A673 (cell line): Measurements from ENCODE around the gene ATP10D. TPM values are rescaled to one million over a fixed set of nuclear protein-coding genes. Genes with fewer than 3 reads are reported as not detected.

Experiments used
- BruUV-seq: library from RNA; stranded (reverse); fragments of 400-500 nt; replicated peaks from 2 replicates; lab custom pipeline; 2021; lab: Mats Ljungman, UMichigan
- CTCF ChIA-PET: fragments of 300-600 bp; sonication (Branson Sonifier 250); formaldehyde crosslinking; loops from one replicate; lab custom pipeline; 2022; ENCODE audit warnings: antibody characterized with exemption; lab: Charles Lee
- POLR2A ChIA-PET: fragments of 300-600 bp; sonication (Branson Sonifier 250); formaldehyde crosslinking; loops from one replicate; lab custom pipeline; 2022; ENCODE audit warnings: antibody characterized with exemption; ENCODE audit not compliant: low non-redundant PET; lab: Charles Lee
- DNase-seq: peaks from one replicate; pipeline ENCODE4 v3.0.0-alpha.2; 2015; ENCODE audit warnings: low spot score
- H3K27ac ChIP-seq: fragments of 200-600 bp; sonication (generic); 2 replicates; pipeline ENCODE4 v1.5.1; 2016; ENCODE audit warnings: mixed run types, low read depth, mild to moderate bottlenecking, mixed read lengths, antibody characterized with exemption, low read length; ENCODE audit not compliant: poor library complexity, severe bottlenecking
- H3K27me3 ChIP-seq: fragments of 200-600 bp; sonication (generic); replicated peaks from 2 replicates; pipeline ENCODE4 v1.6.1; 2017; ENCODE audit warnings: mixed run types, low read depth, mild to moderate bottlenecking, mixed read lengths, antibody characterized with exemption, low read length; ENCODE audit not compliant: insufficient read depth, poor library complexity
- H3K36me3 ChIP-seq: fragments of 200-600 bp; sonication (generic); 2 replicates; pipeline ENCODE4 v1.6.1; 2016; ENCODE audit warnings: mixed run types, mild to moderate bottlenecking, mixed read lengths, antibody characterized with exemption, low read length; ENCODE audit not compliant: insufficient read depth, poor library complexity, severe bottlenecking
- H3K4me1 ChIP-seq: fragments of 200-600 bp; sonication (generic); 2 replicates; pipeline ENCODE4 v1.6.1; 2017; ENCODE audit warnings: mixed run types, mild to moderate bottlenecking, mixed read lengths, antibody characterized with exemption, low read length; ENCODE audit not compliant: insufficient read depth, poor library complexity, severe bottlenecking
- H3K4me3 ChIP-seq: fragments of 200-600 bp; sonication (generic); 2 replicates; pipeline ENCODE4 v1.5.1; 2016; ENCODE audit warnings: low read depth, mixed run types, mild to moderate bottlenecking, mixed read lengths, low read length; ENCODE audit not compliant: poor library complexity, severe bottlenecking
- H3K9me3 ChIP-seq: fragments of 200-600 bp; sonication (generic); 2 replicates; pipeline ENCODE4 v1.6.1; 2016; ENCODE audit warnings: mixed run types, low read depth, mild to moderate bottlenecking, mixed read lengths, antibody characterized with exemption, low read length; ENCODE audit not compliant: poor library complexity, severe bottlenecking
- CTCF ChIP-seq: fragments of 300-800, 200-600 bp; sonication (generic); conservative IDR thresholded peaks from 2 replicates; pipeline ENCODE4 v1.5.1; 2017; ENCODE audit warnings: low read depth, mild to moderate bottlenecking, antibody characterized with exemption, low read length, moderate library complexity, mixed read lengths
- EZH2 ChIP-seq: fragments of 200-600 bp; sonication (generic); IDR thresholded peaks from 2 replicates; pipeline ENCODE4 v1.6.1; 2017; ENCODE audit warnings: borderline replicate concordance, low read depth, mild to moderate bottlenecking, mixed read lengths, antibody characterized with exemption, low read length; ENCODE audit not compliant: poor library complexity, severe bottlenecking
- intact Hi-C: fragments of 100-400 bp; cut with micrococcal nuclease; formaldehyde crosslinking; loops from one replicate; pipeline ENCODE4 v1.10.0; 2022; ENCODE audit not compliant: unreplicated experiment
- total RNA-seq: library from RNA; stranded (reverse); gene quantifications from 2 replicates; pipeline ENCODE4 v1.2.3, GENCODE V29; 2021

ATP10D gene
- total RNA-seq, 1 experiment from 2014 or later: 16.1 TPM

GRCh38 chr4:47598320-47598719 lies 113.2 kb downstream of the ATP10D start:
- DNase-seq: no peak
- Histone ChIP-seq H3K27ac (no peak overlapping the region), H3K4me1 (no peaks in the 10 kb centered on the region), H3K9me3 (no peaks in the 10 kb centered on the region), H3K27me3 (no peaks in the 10 kb centered on the region), H3K36me3 (no peaks in the 10 kb centered on the region), H3K4me3 (no peak overlapping the region)
- POLR2A ChIA-PET: no interaction called here
- intact Hi-C loops: no loop called here
- BruUV-seq: no TSS peak
- CTCF ChIA-PET: no interaction called here
- TF ChIP-seq CTCF (no peak), EZH2 (no peak)

- H3K27ac ChIP-seq: no peak overlapping the region
- H3K36me3 ChIP-seq: no peaks in the 10 kb centered on the region
- BruUV-seq: no TSS peak
- H3K4me3 ChIP-seq: no peak overlapping the region
- intact Hi-C loops: no loop called here
- H3K4me1 ChIP-seq: no peaks in the 10 kb centered on the region
- ChIA-PET CTCF (no interaction called here), POLR2A (no interaction called here)
- no peak for DNase-seq
- H3K9me3 ChIP-seq: no peaks in the 10 kb centered on the region
- H3K27me3 ChIP-seq: no peaks in the 10 kb centered on the region
- TF ChIP-seq EZH2 (no peak), CTCF (no peak)
Measured at GRCh38 chr4:47598896-47599295, 113.8 kb downstream of the ATP10D start.

GRCh38 chr4:47606482-47606881 lies 121.4 kb downstream of the ATP10D start:
- H3K27me3 ChIP-seq: no peaks in the 10 kb centered on the region
- no peaks in the 10 kb centered on the region for H3K4me1 ChIP-seq
- ChIA-PET POLR2A (no interaction called here), CTCF (no interaction called here)
- H3K36me3 ChIP-seq: no peaks in the 10 kb centered on the region
- H3K4me3 ChIP-seq: no peak overlapping the region
- no TSS peak for BruUV-seq
- H3K27ac ChIP-seq: no peak overlapping the region
- H3K9me3 ChIP-seq: no peaks in the 10 kb centered on the region
- TF ChIP-seq EZH2 (no peak), CTCF (no peak)
- intact Hi-C loops: no loop called here
- DNase-seq: no peak
